Stomach (tissue), 9 donors: ENCODE results near the gene PDP2. TPM values are rescaled to one million over a fixed set of nuclear protein-coding genes. Genes with fewer than 3 reads are reported as not detected.

Experiments
- DNase-seq, 2 donors: peaks; one replicate each; pipeline versions ENCODE4 v3.0.0 to v3.0.0-alpha.2; 2013 to 2019
- H3K27ac ChIP-seq, 5 donors: fragments of 200-600 bp in 4 of 5; sonication (generic) in 4 of 5; one replicate each; pipeline ENCODE4 v1.5.1; 2013 to 2019; ENCODE audit warnings: mild to moderate bottlenecking in 1 of 5, moderate library complexity in 1 of 5
- H3K27me3 ChIP-seq, 3 donors: fragments of 200-600 bp; sonication (generic); one replicate each; pipeline ENCODE4 v1.5.1; 2017 to 2019; ENCODE audit warnings: mixed run types in 1 of 3
- H3K36me3 ChIP-seq, 4 donors: fragments of 200-600 bp; sonication (generic); 1 replicate in 3 of 4; 2 replicates in 1 of 4; pipeline ENCODE4 v1.5.1; 2016 to 2019
- H3K4me1 ChIP-seq, 4 donors: fragments of 200-600 bp; sonication (generic); one replicate each; pipeline ENCODE4 v1.5.1; 2016 to 2019
- H3K4me3 ChIP-seq, 4 donors: fragments of 200-600 bp; sonication (generic) in 3 of 4; one replicate each; pipeline ENCODE4 v1.5.1; 2016 to 2019; ENCODE audit warnings: mild to moderate bottlenecking in 1 of 4
- H3K9me3 ChIP-seq, 4 donors: fragments of 200-600 bp; sonication (generic); one replicate each; pipeline ENCODE4 v1.5.1; 2016 to 2019
- EP300 ChIP-seq: sonication (generic); formaldehyde crosslinking; IDR thresholded peaks from one replicate; pipeline ENCODE4 v1.6.1; 2017; ENCODE audit warnings: antibody characterized with exemption
- POLR2A ChIP-seq, 4 donors: fragments of 450-650 bp; IDR thresholded peaks; one replicate each; pipeline ENCODE4 v1.6.1; 2016; ENCODE audit warnings: antibody characterized with exemption in 4 of 4, control low read depth in 2 of 4, mild to moderate bottlenecking in 1 of 4, moderate library complexity in 1 of 4
- POLR2AphosphoS5 ChIP-seq, 3 donors: sonication (generic); formaldehyde crosslinking; IDR thresholded peaks; one replicate each; pipeline ENCODE4 v1.6.1; 2016; ENCODE audit warnings: antibody characterized with exemption in 3 of 3
- WGBS, 5 donors: extraction: QIAGEN DNeasy Blood & Tissue Kit in 3 of 5; methylation state at CpG; one replicate each; pipeline versions ENCODE4 v1.1.5 to v1.1.7; 2013 to 2018; 5-methylcytosine and 5-hydroxymethylcytosine counted together
- intact Hi-C: fragments of 100-400 bp; cut with DNase I; formaldehyde crosslinking; loops from one replicate; pipeline ENCODE4 v1.15.1; 2023; ENCODE audit warnings: low total_unique reads
- polyA plus RNA-seq, 3 donors: library from polyadenylated mRNA; stranded (reverse); fragments of 200-250 nt; gene quantifications; one replicate each; pipeline ENCODE4 v1.2.3, GENCODE V29; 2013
- total RNA-seq, 5 donors: library from RNA; depleted of rRNA; stranded (reverse); fragments of >200 nt; gene quantifications; one replicate each; pipeline versions ENCODE4 v1.1.0 to v1.2.3, GENCODE V29; 2014 to 2016
- TF ChIP-seq, protein P1 (sequence below), 7 experiments: fragments of 450-650 bp in 4 of 7; fragments of 200-600 bp in 3 of 7; sonication (generic) in 3 of 7; IDR thresholded peaks; one replicate each; pipeline ENCODE4 v1.5.1; 2016 to 2019; ENCODE audit warnings: antibody characterized with exemption in 7 of 7, control low read depth in 2 of 7, mild to moderate bottlenecking in 1 of 7
- donor health status: healthy with polysubstance abuse.
- donor health status: Bipolar disorder and iron deficiency.
- donor health status: healthy.

PDP2 gene
- total and polyA plus RNA-seq, 8 donors: 1.6 to 96.9 (median 5.0) TPM

DNA sequence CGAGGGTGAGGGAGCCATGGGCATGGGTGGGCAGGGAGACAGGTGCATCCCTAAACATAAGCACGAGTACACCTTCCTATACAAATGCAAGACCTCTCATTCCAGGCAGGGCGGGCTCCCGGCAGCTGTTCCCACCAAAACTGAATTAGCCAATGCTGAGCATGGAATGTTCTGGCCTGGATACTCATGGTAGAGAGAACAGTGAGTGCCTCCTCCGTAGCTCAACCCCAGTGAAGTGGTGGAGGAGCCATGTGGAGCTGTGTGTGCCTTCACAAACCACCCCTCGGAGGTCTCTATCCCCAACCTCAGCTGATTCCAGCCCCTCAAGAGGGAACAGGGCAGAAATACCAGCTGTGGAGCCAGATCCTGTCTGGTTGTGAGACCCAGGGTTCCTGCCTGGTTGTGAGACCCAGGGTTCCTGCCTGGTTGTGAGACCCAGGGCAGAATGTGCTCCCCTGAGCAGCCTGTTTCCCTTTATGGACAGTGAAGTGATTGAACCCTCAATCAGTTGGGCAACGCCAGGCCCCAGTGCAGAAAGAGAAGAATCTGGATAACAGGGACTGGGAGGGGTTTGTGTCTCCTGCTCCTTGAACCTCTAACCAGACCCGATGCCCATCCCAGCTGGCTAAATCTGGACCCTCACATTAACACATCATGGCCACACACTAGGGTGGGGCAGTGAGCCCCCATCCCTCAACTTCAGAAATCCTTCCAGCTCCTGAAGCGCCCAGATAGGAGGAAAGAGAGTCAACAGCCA is 40.8 kb downstream of the PDP2 start:
- no peak overlapping the region for H3K4me3 ChIP-seq
- 59 to 77% (median 77%) methylated on average over 8 to 9 of the region's 9 CpGs for WGBS, 5 donors
- H3K27me3 ChIP-seq: peaks cover 0 to 49% (median 24%) of the 10 kb centered on the region in 3 donors
- peak overlapping the region in 2 of 5 donors; percentile 2 to 51 for H3K27ac ChIP-seq
- H3K4me1 ChIP-seq: peaks cover 13 to 70% (median 43%) of the 10 kb centered on the region in 4 donors
- DNase-seq: no peak
- no peak for TF ChIP-seq POLR2AphosphoS5 (IDR thresholded peaks at IDR 0.05)
- TF ChIP-seq, protein P1, sequence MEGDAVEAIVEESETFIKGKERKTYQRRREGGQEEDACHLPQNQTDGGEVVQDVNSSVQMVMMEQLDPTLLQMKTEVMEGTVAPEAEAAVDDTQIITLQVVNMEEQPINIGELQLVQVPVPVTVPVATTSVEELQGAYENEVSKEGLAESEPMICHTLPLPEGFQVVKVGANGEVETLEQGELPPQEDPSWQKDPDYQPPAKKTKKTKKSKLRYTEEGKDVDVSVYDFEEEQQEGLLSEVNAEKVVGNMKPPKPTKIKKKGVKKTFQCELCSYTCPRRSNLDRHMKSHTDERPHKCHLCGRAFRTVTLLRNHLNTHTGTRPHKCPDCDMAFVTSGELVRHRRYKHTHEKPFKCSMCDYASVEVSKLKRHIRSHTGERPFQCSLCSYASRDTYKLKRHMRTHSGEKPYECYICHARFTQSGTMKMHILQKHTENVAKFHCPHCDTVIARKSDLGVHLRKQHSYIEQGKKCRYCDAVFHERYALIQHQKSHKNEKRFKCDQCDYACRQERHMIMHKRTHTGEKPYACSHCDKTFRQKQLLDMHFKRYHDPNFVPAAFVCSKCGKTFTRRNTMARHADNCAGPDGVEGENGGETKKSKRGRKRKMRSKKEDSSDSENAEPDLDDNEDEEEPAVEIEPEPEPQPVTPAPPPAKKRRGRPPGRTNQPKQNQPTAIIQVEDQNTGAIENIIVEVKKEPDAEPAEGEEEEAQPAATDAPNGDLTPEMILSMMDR (IDR thresholded peaks at IDR 0.05): no peak
- TF ChIP-seq EP300: no peak
- no peak for TF ChIP-seq POLR2A (IDR thresholded peaks at IDR 0.05)
- intact Hi-C loops: no loop called here
- no peaks in the 10 kb centered on the region for H3K9me3 ChIP-seq
- H3K36me3 ChIP-seq: peaks cover 0 to 8% (median 0%) of the 10 kb centered on the region in 4 donors

DNA sequence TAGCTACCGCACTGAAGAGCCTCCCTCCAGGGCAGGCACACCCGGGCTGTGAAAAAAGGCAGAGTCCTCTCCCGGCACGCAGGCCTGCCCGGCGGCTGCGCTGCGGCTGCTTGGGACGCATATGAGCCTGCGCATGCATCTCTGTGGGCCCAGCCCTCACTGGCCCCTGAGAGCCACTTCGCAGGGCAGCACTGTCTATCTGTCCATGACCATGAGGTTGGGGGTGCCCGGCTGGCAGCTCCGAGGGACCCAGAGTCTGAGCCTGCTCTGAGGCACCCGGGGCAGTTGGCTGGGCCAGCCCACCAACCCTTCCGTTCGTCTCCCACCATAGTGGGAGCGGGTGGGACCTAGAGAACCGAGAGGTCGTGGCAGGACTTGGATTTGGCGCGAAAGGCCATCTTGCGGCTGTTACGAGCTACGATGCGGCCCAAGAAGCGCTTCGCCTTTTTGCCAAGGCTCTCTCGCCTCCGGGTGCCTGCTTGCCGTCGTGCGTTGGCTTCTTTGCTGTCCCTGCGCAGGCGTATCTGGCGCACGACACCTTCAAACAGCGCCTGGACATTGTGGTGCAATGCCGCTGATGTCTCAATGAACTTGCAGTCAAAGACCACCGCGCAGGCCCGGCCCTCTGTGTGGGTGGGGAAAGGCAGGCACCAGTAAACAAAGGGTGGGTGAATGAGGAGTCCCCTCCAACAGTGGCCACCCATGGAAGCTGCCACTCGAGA is 41.6 kb downstream of the PDP2 start:
- H3K9me3 ChIP-seq: no peaks in the 10 kb centered on the region
- H3K4me1 ChIP-seq: peaks cover 13 to 78% (median 46%) of the 10 kb centered on the region in 4 donors
- H3K36me3 ChIP-seq: peaks cover 0 to 8% (median 0%) of the 10 kb centered on the region in 4 donors
- peaks cover 0 to 52% (median 24%) of the 10 kb centered on the region in 3 donors for H3K27me3 ChIP-seq
- DNase-seq: no peak
- no peak overlapping the region for H3K4me3 ChIP-seq
- intact Hi-C loops: no loop called here
- H3K27ac ChIP-seq: peak overlapping the region in 3 of 5 donors; percentile 2 to 82 (median 51)
- 71 to 78% (median 75%) methylated on average over 32 to 42 of the region's 42 CpGs for WGBS, 5 donors
- TF ChIP-seq POLR2A (IDR thresholded peaks at IDR 0.05) (no peak), POLR2AphosphoS5 (IDR thresholded peaks at IDR 0.05) (no peak), EP300 (no peak)
- TF ChIP-seq, protein P1 (IDR thresholded peaks at IDR 0.05): no peak

DNA sequence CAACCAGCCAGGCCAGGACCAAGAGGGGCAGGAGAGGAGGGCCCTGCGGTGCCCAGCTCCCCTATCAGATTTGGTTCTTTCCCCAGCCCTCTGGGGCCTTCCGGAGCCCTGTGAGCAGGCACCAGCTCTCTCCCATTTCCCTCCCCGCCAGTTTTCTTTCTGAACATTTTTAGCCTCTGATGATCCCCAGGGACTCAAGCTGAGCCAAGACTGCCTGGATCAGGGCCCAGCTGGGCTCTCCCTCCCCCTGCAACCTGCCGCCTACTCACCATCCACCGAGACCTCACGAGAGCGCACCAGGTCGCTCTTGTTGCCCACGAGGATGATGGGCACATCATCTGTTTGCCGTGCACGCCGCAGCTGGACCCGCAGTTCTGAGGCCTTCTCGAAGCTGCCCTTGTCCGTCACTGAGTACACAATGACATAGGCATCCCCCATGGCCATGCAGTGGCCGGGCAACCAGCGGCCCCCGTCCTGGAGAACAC is 43.0 kb downstream of the PDP2 start:
- Histone ChIP-seq H3K4me1 (peaks cover 13 to 84% (median 51%) of the 10 kb centered on the region in 4 donors), H3K4me3 (peak overlapping the region; percentile 56 to 62 (median 60)), H3K27me3 (peaks cover 0 to 52% (median 24%) of the 10 kb centered on the region in 3 donors), H3K9me3 (no peaks in the 10 kb centered on the region), H3K27ac (peak overlapping the region in 4 of 5 donors; percentile 38 to 84 (median 71)), H3K36me3 (peaks cover 0 to 8% (median 0%) of the 10 kb centered on the region in 4 donors)
- WGBS, 5 donors: 49 to 79% (median 67%) methylated on average over 8 to 18 of the region's 18 CpGs
- TF ChIP-seq POLR2AphosphoS5 (IDR thresholded peaks at IDR 0.05) (peak in 2 of 3 donors; percentile 11 to 38), EP300 (no peak)
- intact Hi-C loops: no loop called here
- DNase-seq: peak in 1 of 2 donors; percentile 67

DNA sequence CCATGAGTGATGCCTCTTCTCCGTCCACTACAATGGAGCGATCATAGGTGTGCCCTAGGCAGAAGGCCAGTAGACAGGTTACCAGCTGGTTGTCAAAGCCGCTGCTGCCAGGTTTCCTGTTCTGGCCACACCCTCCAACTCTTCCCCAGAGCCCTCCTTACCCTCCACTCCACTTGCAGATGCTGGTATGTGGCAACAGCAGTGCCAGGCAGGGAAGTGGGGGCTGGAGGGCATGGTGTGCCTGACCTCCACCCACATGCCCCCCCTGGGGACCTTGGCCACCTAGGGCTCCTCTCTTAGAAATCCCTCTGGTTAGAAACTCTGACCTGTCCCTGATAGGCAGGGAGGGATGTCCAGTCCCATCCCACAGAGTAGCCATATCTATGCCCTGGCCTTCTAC is 43.6 kb downstream of the PDP2 start:
- peak overlapping the region in 4 of 5 donors; percentile 25 to 84 (median 80) for H3K27ac ChIP-seq
- H3K36me3 ChIP-seq: peaks cover 0 to 8% (median 0%) of the 10 kb centered on the region in 4 donors
- H3K4me1 ChIP-seq: peaks cover 13 to 82% (median 49%) of the 10 kb centered on the region in 4 donors
- H3K27me3 ChIP-seq: peaks cover 0 to 52% (median 24%) of the 10 kb centered on the region in 3 donors
- intact Hi-C loops: no loop called here
- no peak for DNase-seq
- TF ChIP-seq POLR2A (IDR thresholded peaks at IDR 0.05) (no peak), EP300 (no peak), POLR2AphosphoS5 (IDR thresholded peaks at IDR 0.05) (no peak)
- TF ChIP-seq, protein P1 (IDR thresholded peaks at IDR 0.05): no peak
- WGBS, 5 donors: 42 to 71% (median 62%) methylated on average over 3 of the region's 3 CpGs
- H3K4me3 ChIP-seq: peak overlapping the region; percentile 56 to 62 (median 60)
- H3K9me3 ChIP-seq: no peaks in the 10 kb centered on the region
